SKM-1 (cell line): ENCODE data around the gene OR52A1.

Source experiments
- DNase-seq: peaks from one replicate; lab custom pipeline; 2025; ENCODE audit not compliant: unreplicated experiment; lab: John Stamatoyannopoulos, UW

OR52A1 gene

DNA sequence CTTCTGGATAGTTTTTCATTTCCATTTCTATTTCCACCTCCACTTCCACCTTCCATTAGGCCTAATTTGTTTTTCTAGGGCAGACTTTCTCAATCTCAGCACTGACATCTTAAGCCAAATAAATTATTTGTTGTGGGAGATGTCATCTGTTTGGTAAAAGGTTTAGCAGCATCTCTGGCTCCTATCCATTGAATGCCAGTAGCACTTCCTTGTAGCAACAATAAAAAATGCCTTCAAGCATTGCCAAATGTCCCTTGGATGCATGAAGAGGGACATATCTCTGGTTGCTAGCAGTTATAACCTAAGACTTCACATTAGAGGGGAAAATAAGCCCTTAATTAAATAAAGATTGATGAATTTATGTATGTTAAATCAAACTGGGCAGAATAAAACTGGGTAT lies 18.3 kb downstream of the OR52A1 start:
- no peak for DNase-seq

GRCh38 chr11:5131584-5132335 lies 22.8 kb downstream of the OR52A1 start:
- no peak for DNase-seq

GRCh38 chr11:5129457-5129877 lies 25.1 kb downstream of the OR52A1 start:
- DNase-seq, result no peak

DNA sequence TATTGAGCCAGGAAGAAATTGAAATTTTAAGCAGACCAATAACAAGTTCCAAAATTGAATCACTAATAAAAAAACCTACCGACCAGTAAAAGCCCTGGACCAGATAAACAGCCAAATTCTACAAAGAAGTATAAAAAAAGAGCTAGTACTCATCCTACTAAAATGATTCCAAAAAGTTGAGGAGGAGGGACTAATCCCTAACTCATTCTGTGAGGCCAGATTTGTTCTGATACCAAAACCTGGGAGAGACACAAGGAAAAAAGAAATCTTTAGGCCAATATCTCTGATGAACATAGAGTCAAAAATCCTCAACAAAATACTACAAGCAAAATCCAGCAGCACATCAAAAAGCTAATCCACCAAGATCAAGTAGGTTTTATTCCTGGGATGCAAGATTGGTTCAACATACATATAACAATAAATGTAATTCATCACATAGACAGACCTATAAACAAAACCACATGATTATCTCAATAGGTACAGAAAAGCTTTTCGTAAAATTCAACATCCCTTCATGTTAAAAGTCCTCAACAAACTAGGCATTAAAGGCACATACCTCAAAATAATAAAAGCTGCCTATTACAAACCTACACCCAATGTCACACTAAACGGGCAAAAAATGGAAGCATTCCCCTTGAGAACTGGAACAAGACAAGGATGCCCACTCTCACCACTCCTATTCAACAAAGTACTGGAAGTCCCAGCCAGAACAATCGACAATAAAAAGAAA lies 29.5 kb downstream of the OR52A1 start:
- DNase-seq, result no peak

DNA sequence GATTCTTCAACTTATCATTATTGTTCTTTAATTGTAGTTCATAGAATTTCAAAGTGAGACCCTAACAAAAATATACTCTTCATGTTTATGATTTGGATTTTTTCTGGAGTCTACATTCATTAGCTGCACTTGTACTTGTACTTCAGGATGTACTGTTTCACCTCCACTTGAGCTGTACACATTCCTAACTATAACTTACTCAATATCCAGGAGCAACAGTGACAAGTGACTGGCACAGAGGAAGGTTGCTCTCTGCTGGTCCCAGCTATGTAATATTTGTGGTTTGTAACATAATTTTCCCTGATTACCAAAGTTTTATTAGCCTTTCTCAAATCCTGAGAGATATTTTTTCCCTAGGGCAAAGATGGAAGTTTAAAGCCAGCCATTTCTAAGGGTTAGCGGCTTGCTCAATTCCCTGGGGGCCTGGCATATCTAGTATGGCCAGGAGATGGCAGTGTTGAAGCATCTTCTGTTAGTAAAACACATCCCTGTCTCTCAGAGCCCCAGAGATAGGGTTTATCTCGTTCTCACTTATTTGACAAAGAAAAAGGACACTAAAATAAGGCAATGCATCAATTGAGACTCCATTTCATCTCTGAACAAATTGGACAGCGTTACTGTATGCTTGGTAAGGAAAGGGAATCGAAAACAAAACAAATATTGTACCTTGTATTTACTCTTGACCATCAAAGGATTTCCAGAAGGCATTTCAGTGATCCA lies 30.6 kb downstream of the OR52A1 start:
- peak; percentile 64 for DNase-seq

- DNase-seq, result no peak
These were observed 35.7 kb downstream of the OR52A1 start for GRCh38 chr11:5118893-5119292.

DNA sequence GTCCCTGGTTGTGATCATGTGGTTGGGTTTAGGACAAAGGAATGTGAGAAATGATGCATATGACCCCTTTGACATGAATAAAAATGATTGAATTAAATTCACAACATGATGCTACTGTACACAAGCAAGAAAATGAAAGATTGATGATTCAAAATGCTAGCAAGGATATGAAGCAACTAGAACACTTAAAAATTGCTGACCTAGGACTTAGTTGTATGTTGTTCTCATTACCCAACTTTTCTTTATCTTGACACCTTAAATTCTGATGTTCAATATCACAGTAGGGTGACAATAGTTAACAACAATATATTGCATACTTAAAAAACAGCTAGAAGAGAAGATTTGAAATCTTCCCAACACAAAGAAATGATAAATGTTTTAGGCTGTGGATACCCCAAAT lies 37.0 kb downstream of the OR52A1 start:
- no peak for DNase-seq

DNA sequence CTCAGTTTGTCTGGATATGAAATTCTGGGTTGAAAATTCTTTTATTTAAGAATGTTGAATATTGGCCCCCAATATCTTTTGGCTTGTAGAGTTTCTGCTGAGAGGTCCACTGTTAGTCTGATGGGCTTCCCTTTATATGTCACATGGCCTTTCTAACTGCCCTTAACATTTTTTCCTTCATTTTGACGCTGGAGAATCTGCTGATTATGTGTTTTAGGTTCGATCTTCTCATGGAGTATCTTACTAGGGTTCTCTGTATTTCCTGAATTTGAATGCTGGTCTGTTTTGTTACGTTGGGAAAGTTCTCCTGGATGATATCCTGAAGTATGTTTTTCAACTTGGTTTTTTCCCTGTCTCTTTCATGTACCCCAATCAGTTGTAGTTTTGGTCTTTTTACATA lies 39.2 kb downstream of the OR52A1 start:
- no peak for DNase-seq

DNA sequence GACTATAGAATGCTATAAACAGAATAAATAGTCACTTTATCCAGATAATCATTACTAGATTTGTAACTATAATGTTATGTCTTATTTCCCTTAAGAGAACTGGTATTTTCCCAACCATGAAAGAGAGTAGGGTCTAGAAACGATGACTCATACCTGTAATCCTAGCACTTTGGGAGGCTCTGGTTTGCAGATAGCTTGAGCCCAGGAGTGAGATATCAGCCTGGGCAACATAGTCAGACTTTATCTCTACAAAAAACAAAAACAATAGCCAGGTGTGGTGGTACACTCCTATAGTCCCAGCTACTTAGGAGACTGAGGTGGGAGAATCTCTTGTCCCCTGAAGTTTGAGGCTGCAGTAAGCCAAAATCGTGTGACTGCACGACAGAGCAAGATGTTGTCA lies 47.3 kb downstream of the OR52A1 start:
- no peak for DNase-seq

- no peak for DNase-seq
These were observed 51.5 kb downstream of the OR52A1 start for GRCh38 chr11:5103066-5103465.

GRCh38 chr11:5102246-5102645 lies 52.3 kb downstream of the OR52A1 start:
- DNase-seq, result no peak

DNA sequence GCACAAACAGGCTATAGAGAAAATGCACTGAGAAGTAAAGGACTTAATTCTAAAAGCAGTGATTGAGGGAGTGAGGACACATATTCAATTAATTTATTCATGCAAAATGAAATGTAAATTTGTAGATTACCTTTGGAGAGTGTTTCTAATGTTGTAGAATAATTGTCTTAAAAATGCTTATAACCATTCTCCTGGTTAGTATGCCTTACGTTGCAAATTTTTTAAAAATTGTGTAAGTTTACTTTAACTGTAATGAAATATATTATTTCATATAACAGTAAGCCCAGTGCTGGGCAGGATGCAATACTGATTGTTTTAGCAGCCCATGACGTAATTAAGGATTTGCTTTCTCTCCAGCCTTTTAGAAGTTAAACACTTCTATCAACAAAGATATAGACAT lies 58.5 kb downstream of the OR52A1 start:
- DNase-seq, result no peak
